Endothelial cell (in vitro differentiated cells): ENCODE data around the gene TECRL. TPM values are rescaled to one million over a fixed set of nuclear protein-coding genes. Genes with fewer than 3 reads are reported as not detected.

Experiments
- DNase-seq: peaks from one replicate; pipeline ENCODE4 v3.0.0; 2021; ENCODE audit warnings: low spot score
- H3K27ac Mint-ChIP-seq: one replicate; pipeline ENCODE4 v1.8.0; 2021; ENCODE audit warnings: mixed read lengths, inconsistent platforms; ENCODE audit not compliant: unreplicated experiment
- H3K27me3 Mint-ChIP-seq: one replicate; pipeline ENCODE4 v1.8.0; 2021; ENCODE audit warnings: mild to moderate bottlenecking, moderate library complexity, mixed read lengths, inconsistent platforms; ENCODE audit not compliant: unreplicated experiment
- H3K36me3 Mint-ChIP-seq: one replicate; pipeline ENCODE4 v1.8.0; 2021; ENCODE audit warnings: mild to moderate bottlenecking, low read depth, mixed read lengths, inconsistent platforms; ENCODE audit not compliant: unreplicated experiment
- H3K4me1 Mint-ChIP-seq: one replicate; pipeline ENCODE4 v1.8.0; 2021; ENCODE audit warnings: mild to moderate bottlenecking, mixed read lengths, inconsistent platforms; ENCODE audit not compliant: unreplicated experiment
- H3K4me3 Mint-ChIP-seq: one replicate; pipeline ENCODE4 v1.8.0; 2021; ENCODE audit warnings: mild to moderate bottlenecking, mixed read lengths, inconsistent platforms; ENCODE audit not compliant: unreplicated experiment
- H3K9me3 Mint-ChIP-seq: one replicate; pipeline ENCODE4 v1.8.0; 2021; ENCODE audit warnings: mixed read lengths, inconsistent platforms; ENCODE audit not compliant: unreplicated experiment
- CTCF ChIP-seq: fragments of 200-600 bp; sonication (generic); IDR thresholded peaks from one replicate; pipeline ENCODE4 v1.5.0; 2021; ENCODE audit warnings: antibody characterized with exemption; ENCODE audit not compliant: unreplicated experiment
- total RNA-seq: library from RNA; stranded (reverse); fragmentation: NEBNext Ultra II Directional; extraction: Animal tissue kit (Norgen Biotek cat#: 25700); gene quantifications from one replicate; pipeline ENCODE4 v1.2.1, GENCODE V29; 2021; ENCODE audit not compliant: unreplicated experiment

TECRL gene
- total RNA-seq, 1 donor from 2014 or later = not detected

- TF ChIP-seq CTCF = no peak
- DNase-seq = no peak
- Mint-ChIP-seq H3K4me1 (no peaks in the 10 kb centered on the region), H3K4me3 (no peak overlapping the region), H3K36me3 (peaks cover 3% of the 10 kb centered on the region), H3K27me3 (no peaks in the 10 kb centered on the region), H3K9me3 (peaks cover 5% of the 10 kb centered on the region), H3K27ac (no peak overlapping the region)
These were observed 157.5 kb downstream of the TECRL start for GRCh38 chr4:64251781-64252180.

- Mint-ChIP-seq H3K36me3 (peaks cover 3% of the 10 kb centered on the region), H3K27ac (no peak overlapping the region), H3K4me1 (no peaks in the 10 kb centered on the region), H3K9me3 (peaks cover 5% of the 10 kb centered on the region), H3K4me3 (no peak overlapping the region), H3K27me3 (no peaks in the 10 kb centered on the region)
- DNase-seq = no peak
- no peak for TF ChIP-seq CTCF
These were observed 158.8 kb downstream of the TECRL start for GRCh38 chr4:64250488-64250887.

- Mint-ChIP-seq H3K4me1 (no peaks in the 10 kb centered on the region), H3K27me3 (no peaks in the 10 kb centered on the region), H3K36me3 (peaks cover 3% of the 10 kb centered on the region), H3K9me3 (peaks cover 5% of the 10 kb centered on the region), H3K27ac (no peak overlapping the region), H3K4me3 (no peak overlapping the region)
- no peak for DNase-seq
- TF ChIP-seq CTCF = no peak
These were observed 159.2 kb downstream of the TECRL start for GRCh38 chr4:64250061-64250460.

GRCh38 chr4:64248186-64248585 is 161.1 kb downstream of the TECRL start:
- H3K27ac Mint-ChIP-seq = no peak overlapping the region
- DNase-seq = no peak
- no peaks in the 10 kb centered on the region for H3K4me1 Mint-ChIP-seq
- H3K27me3 Mint-ChIP-seq = no peaks in the 10 kb centered on the region
- peaks cover 5% of the 10 kb centered on the region for H3K9me3 Mint-ChIP-seq
- H3K36me3 Mint-ChIP-seq = peaks cover 3% of the 10 kb centered on the region
- TF ChIP-seq CTCF = no peak
- H3K4me3 Mint-ChIP-seq = no peak overlapping the region

GRCh38 chr4:64230709-64231310 is 178.4 kb downstream of the TECRL start:
- Mint-ChIP-seq H3K36me3 (peaks cover 22% of the 10 kb centered on the region), H3K4me3 (no peak overlapping the region), H3K27me3 (no peaks in the 10 kb centered on the region), H3K27ac (no peak overlapping the region), H3K4me1 (no peaks in the 10 kb centered on the region), H3K9me3 (peaks cover 20% of the 10 kb centered on the region)
- DNase-seq = no peak
- TF ChIP-seq CTCF = no peak
